ENCODE measurements around the gene MAPKAP1.

The MAPKAP1 gene

GRCh38 chr9:125544988-125545651 lies 161.9 kb downstream of the MAPKAP1 start:
- DNase-seq (ENCODE audit: insufficient read length, low spot score) (no peak), FAIRE-seq (no peak)

- FAIRE-seq: no peak
- no peak for DNase-seq (ENCODE audit: insufficient read length, low spot score)
Observed at GRCh38 chr9:125544484-125544883, 162.5 kb downstream of the MAPKAP1 start.

- FAIRE-seq: no peak
- no peak for DNase-seq (ENCODE audit: insufficient read length, low spot score)
Observed at GRCh38 chr9:125541840-125542243, 165.2 kb downstream of the MAPKAP1 start.

- no peak for DNase-seq (ENCODE audit: insufficient read length, low spot score)
- FAIRE-seq: no peak
Observed at GRCh38 chr9:125540497-125540896, 166.5 kb downstream of the MAPKAP1 start.

- DNase-seq (ENCODE audit: insufficient read length, low spot score) (peak; percentile 61), FAIRE-seq (no peak)
Observed at GRCh38 chr9:125538092-125538473, 168.9 kb downstream of the MAPKAP1 start.

GRCh38 chr9:125537442-125538091 lies 169.4 kb downstream of the MAPKAP1 start:
- FAIRE-seq: no peak
- DNase-seq (ENCODE audit: insufficient read length, low spot score): no peak

- DNase-seq (ENCODE audit: insufficient read length, low spot score) (no peak), FAIRE-seq (no peak)
Observed at GRCh38 chr9:125536776-125537175, 170.2 kb downstream of the MAPKAP1 start.

GRCh38 chr9:125536167-125536772 lies 170.7 kb downstream of the MAPKAP1 start:
- FAIRE-seq (no peak), DNase-seq (ENCODE audit: insufficient read length, low spot score) (no peak)

GRCh38 chr9:125534971-125535701 lies 171.9 kb downstream of the MAPKAP1 start:
- FAIRE-seq: no peak

GRCh38 chr9:125532812-125533594 lies 174.0 kb downstream of the MAPKAP1 start:
- FAIRE-seq: no peak
- DNase-seq (ENCODE audit: insufficient read length, low spot score): no peak

More at GRCh38 chr9:125534971-125535701, 171.9 kb downstream of the MAPKAP1 start:
- no peak for DNase-seq (ENCODE audit: insufficient read length, low spot score)

- FAIRE-seq: no peak
Observed at GRCh38 chr9:125532412-125532811, 174.6 kb downstream of the MAPKAP1 start.

GRCh38 chr9:125529589-125530515 lies 177.2 kb downstream of the MAPKAP1 start:
- no peak for FAIRE-seq
- DNase-seq (ENCODE audit: insufficient read length, low spot score): no peak

More at GRCh38 chr9:125532412-125532811, 174.6 kb downstream of the MAPKAP1 start:
- DNase-seq (ENCODE audit: insufficient read length, low spot score): no peak

GRCh38 chr9:125529107-125529506 lies 177.9 kb downstream of the MAPKAP1 start:
- FAIRE-seq (no peak), DNase-seq (ENCODE audit: insufficient read length, low spot score) (no peak)

GRCh38 chr9:125527471-125528002 lies 179.5 kb downstream of the MAPKAP1 start:
- DNase-seq (ENCODE audit: insufficient read length, low spot score) (no peak), FAIRE-seq (no peak)

GRCh38 chr9:125525921-125526631 lies 180.9 kb downstream of the MAPKAP1 start:
- FAIRE-seq (no peak), DNase-seq (ENCODE audit: insufficient read length, low spot score) (no peak)

GRCh38 chr9:125524583-125525355 lies 182.2 kb downstream of the MAPKAP1 start:
- FAIRE-seq (no peak), DNase-seq (ENCODE audit: insufficient read length, low spot score) (no peak)

- DNase-seq (ENCODE audit: insufficient read length, low spot score): no peak
- FAIRE-seq: no peak
Observed at GRCh38 chr9:125523681-125524080, 183.3 kb downstream of the MAPKAP1 start.

- DNase-seq (ENCODE audit: insufficient read length, low spot score) (no peak), FAIRE-seq (no peak)
Observed at GRCh38 chr9:125522328-125522725, 184.7 kb downstream of the MAPKAP1 start.

Measured in HTR-8/SVneo (cell line).